Activated B cell treated with CpG ODN at 0.5 μM for 24 hours (primary cell): ENCODE data around the gene GOLGA6A. TPM values are rescaled to one million over a fixed set of nuclear protein-coding genes. Genes with fewer than 3 reads are reported as not detected.
"Not testable (repeated sequence)": the region's sequence is repeated elsewhere in the genome, so short reads cannot be mapped to it uniquely, and the experiment has no call there.

Experiments
- ATAC-seq: fragments of 200-7000 bp; cut with Tn5 transposase; one replicate; pipeline ENCODE4 v1.10.0; 2021; ENCODE audit warnings: low read depth, mild to moderate bottlenecking, moderate library complexity
- CTCF ChIA-PET: fragments of 350-600 bp; sonication (Branson Sonifier 250); formaldehyde crosslinking; loops from one replicate; lab custom pipeline; 2021; ENCODE audit warnings: antibody characterized with exemption; lab: Charles Lee
- POLR2A ChIA-PET: fragments of 350-600 bp; sonication (Branson Sonifier 250); formaldehyde crosslinking; loops from one replicate; lab custom pipeline; 2021; ENCODE audit warnings: antibody characterized with exemption; lab: Charles Lee
- DNase-seq: peaks from one replicate; pipeline ENCODE4 v3.0.0; 2022
- H3K27ac Mint-ChIP-seq: one replicate; pipeline ENCODE4 v1.8.0; 2020; ENCODE audit warnings: mixed read lengths
- H3K27me3 Mint-ChIP-seq: one replicate; pipeline ENCODE4 v1.8.0; 2021; ENCODE audit warnings: mixed read lengths
- H3K36me3 Mint-ChIP-seq: one replicate; pipeline ENCODE4 v1.8.0; 2021; ENCODE audit warnings: low read depth, mixed read lengths
- H3K4me1 Mint-ChIP-seq: one replicate; pipeline ENCODE4 v1.8.0; 2021; ENCODE audit warnings: mixed read lengths
- H3K4me3 Mint-ChIP-seq: one replicate; pipeline ENCODE4 v1.8.0; 2020; ENCODE audit warnings: mild to moderate bottlenecking, mixed read lengths
- H3K9me3 Mint-ChIP-seq: one replicate; pipeline ENCODE4 v1.8.0; 2020; ENCODE audit warnings: mixed read lengths
- intact Hi-C: fragments of 100-400 bp; cut with micrococcal nuclease; formaldehyde crosslinking; loops from one replicate; pipeline ENCODE4 v1.15.1; 2024
- total RNA-seq: library from RNA; stranded (reverse); gene quantifications from 2 replicates; pipeline ENCODE4 v1.2.3, GENCODE V29; 2022
- TF ChIP-seq, protein P1 (sequence below): fragments of 200-600 bp; IDR thresholded peaks from one replicate; pipeline ENCODE4 v1.8.0; 2022; ENCODE audit warnings: antibody characterized with exemption, mild to moderate bottlenecking

Gene GOLGA6A
- total RNA-seq, 1 donor from 2014 or later = not detected

DNA sequence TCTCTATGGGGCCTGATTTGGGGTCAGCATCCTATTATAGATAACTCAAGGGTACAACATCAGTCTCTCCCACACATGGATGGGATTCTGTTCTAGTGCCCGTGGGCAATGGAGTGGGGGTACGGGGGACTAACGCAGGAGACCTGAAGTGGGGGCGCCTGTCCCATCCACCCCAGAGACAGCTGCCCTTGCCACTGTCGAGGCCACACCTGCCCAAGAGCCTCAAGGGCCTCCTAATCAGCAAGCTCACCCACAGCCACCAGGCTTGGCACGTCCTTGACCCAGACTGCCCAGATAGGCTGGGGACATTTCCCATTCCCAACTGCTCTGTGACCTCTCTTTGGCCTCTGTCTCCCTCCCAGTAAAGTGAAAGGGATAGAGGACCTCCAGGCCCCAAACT, 39.5 kb upstream of the GOLGA6A start:
- no peak for DNase-seq
- H3K4me1 Mint-ChIP-seq = peaks cover 50% of the 10 kb centered on the region
- no peak for ATAC-seq
- H3K9me3 Mint-ChIP-seq = peaks cover 9% of the 10 kb centered on the region
- intact Hi-C loops = no loop called here
- H3K27me3 Mint-ChIP-seq = peaks cover under 1% of the 10 kb centered on the region
- no peak overlapping the region for H3K27ac Mint-ChIP-seq
- H3K4me3 Mint-ChIP-seq = no peak overlapping the region
- no peaks in the 10 kb centered on the region for H3K36me3 Mint-ChIP-seq
- CTCF ChIA-PET = interaction anchor here (1.0 to 1.1 kb wide), 3 partner anchors 12 to 200 kb away, joined by 3 to 4 read pairs (median 3); no protein-coding TSS in a partner anchor
- POLR2A ChIA-PET = no interaction called here
- TF ChIP-seq, protein P1, sequence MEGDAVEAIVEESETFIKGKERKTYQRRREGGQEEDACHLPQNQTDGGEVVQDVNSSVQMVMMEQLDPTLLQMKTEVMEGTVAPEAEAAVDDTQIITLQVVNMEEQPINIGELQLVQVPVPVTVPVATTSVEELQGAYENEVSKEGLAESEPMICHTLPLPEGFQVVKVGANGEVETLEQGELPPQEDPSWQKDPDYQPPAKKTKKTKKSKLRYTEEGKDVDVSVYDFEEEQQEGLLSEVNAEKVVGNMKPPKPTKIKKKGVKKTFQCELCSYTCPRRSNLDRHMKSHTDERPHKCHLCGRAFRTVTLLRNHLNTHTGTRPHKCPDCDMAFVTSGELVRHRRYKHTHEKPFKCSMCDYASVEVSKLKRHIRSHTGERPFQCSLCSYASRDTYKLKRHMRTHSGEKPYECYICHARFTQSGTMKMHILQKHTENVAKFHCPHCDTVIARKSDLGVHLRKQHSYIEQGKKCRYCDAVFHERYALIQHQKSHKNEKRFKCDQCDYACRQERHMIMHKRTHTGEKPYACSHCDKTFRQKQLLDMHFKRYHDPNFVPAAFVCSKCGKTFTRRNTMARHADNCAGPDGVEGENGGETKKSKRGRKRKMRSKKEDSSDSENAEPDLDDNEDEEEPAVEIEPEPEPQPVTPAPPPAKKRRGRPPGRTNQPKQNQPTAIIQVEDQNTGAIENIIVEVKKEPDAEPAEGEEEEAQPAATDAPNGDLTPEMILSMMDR = no peak

GRCh38 chr15:74121039-74121438, 38.7 kb upstream of the GOLGA6A start:
- intact Hi-C loops = no loop called here
- ChIA-PET CTCF (no interaction called here), POLR2A (interaction anchor here (0.6 kb wide), 1 partner anchor 154 kb away, joined by 4 read pairs; no protein-coding TSS in a partner anchor)
- H3K36me3 Mint-ChIP-seq = no peaks in the 10 kb centered on the region
- peaks cover 50% of the 10 kb centered on the region for H3K4me1 Mint-ChIP-seq
- DNase-seq (no peak), ATAC-seq (no peak)
- H3K27me3 Mint-ChIP-seq = no peaks in the 10 kb centered on the region
- peak overlapping the region; percentile 41 for H3K27ac Mint-ChIP-seq
- TF ChIP-seq, protein P1 = no peak
- peak overlapping the region; percentile 5 for H3K4me3 Mint-ChIP-seq
- H3K9me3 Mint-ChIP-seq = peaks cover 9% of the 10 kb centered on the region

DNA sequence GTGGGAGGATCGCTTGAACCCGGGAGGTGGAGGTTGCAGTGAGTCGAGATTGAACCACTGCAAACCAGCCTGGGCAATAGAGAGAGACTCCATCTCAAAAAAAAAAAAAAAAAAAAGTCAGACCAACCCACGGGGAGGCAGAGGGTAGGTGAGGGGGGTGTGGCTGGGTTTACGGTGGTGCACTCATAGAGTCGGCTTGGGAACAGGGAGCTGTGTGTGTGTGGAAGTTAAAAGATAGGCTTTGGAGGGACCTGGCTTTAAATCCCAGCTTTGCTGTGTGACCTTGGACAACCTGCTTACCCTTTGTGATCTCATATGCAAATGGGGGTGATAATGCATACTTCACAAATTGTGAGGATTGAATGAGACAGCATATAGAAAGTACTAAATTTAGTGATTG, 38.1 kb upstream of the GOLGA6A start:
- ChIA-PET CTCF (no interaction called here), POLR2A (no interaction called here)
- Mint-ChIP-seq H3K4me3 (no peak overlapping the region), H3K4me1 (peaks cover 49% of the 10 kb centered on the region), H3K27ac (no peak overlapping the region), H3K27me3 (no peaks in the 10 kb centered on the region), H3K36me3 (no peaks in the 10 kb centered on the region), H3K9me3 (peaks cover 9% of the 10 kb centered on the region)
- intact Hi-C loops = no loop called here
- no peak for ATAC-seq
- TF ChIP-seq, protein P1 = no peak
- no peak for DNase-seq

GRCh38 chr15:74109713-74110112, 27.4 kb upstream of the GOLGA6A start:
- Mint-ChIP-seq H3K36me3 (no peaks in the 10 kb centered on the region), H3K4me1 (no peaks in the 10 kb centered on the region), H3K27ac (no peak overlapping the region), H3K27me3 (peaks cover 8% of the 10 kb centered on the region), H3K9me3 (no peaks in the 10 kb centered on the region), H3K4me3 (no peak overlapping the region)
- intact Hi-C loops = no loop called here
- CTCF ChIA-PET = no interaction called here
- ATAC-seq = no peak
- TF ChIP-seq, protein P1 = no peak
- DNase-seq = no peak
- POLR2A ChIA-PET = no interaction called here

GRCh38 chr15:74108611-74109010, 26.3 kb upstream of the GOLGA6A start:
- H3K4me1 Mint-ChIP-seq, H3K36me3 Mint-ChIP-seq, ATAC-seq, POLR2A ChIA-PET, H3K27me3 Mint-ChIP-seq, CTCF ChIA-PET, H3K27ac Mint-ChIP-seq, intact Hi-C loops, H3K9me3 Mint-ChIP-seq, DNase-seq, H3K4me3 Mint-ChIP-seq: not testable (repeated sequence)

DNA sequence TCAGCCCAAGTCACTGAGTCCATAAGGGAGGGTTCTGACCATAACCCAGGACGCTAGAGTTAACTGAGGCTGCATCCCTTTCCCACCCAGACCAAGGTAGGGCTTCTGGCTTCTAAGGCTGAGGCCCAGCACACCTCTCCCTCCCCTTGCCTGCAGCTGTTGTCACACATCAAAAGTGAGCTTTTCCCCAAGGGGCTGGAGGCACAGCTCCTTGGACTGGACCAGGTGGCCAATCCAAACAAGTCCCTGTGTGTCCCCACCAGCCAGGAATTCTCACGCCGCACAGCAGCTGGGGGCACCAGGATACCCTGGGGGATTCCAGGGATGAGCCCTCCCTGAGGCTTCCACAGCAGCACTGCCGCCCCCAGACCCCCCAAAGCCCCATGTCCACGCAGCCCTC, 25.8 kb upstream of the GOLGA6A start:
- TF ChIP-seq, protein P1 = no peak
- no peak overlapping the region for H3K4me3 Mint-ChIP-seq
- ChIA-PET POLR2A (no interaction called here), CTCF (no interaction called here)
- no peak overlapping the region for H3K27ac Mint-ChIP-seq
- peaks cover 8% of the 10 kb centered on the region for H3K27me3 Mint-ChIP-seq
- ATAC-seq (no peak), DNase-seq (no peak)
- no peaks in the 10 kb centered on the region for H3K36me3 Mint-ChIP-seq
- intact Hi-C loops = no loop called here
- no peaks in the 10 kb centered on the region for H3K4me1 Mint-ChIP-seq
- no peaks in the 10 kb centered on the region for H3K9me3 Mint-ChIP-seq

GRCh38 chr15:74099963-74100733, 17.8 kb upstream of the GOLGA6A start:
- H3K27ac Mint-ChIP-seq = peak overlapping the region; percentile 83
- intact Hi-C loops, H3K27me3 Mint-ChIP-seq, H3K9me3 Mint-ChIP-seq, POLR2A ChIA-PET, H3K4me1 Mint-ChIP-seq, H3K36me3 Mint-ChIP-seq, CTCF ChIA-PET: not testable (repeated sequence)
- peak; percentile 77 for DNase-seq
- peak; percentile 90 for ATAC-seq
- peak overlapping the region; percentile 93 for H3K4me3 Mint-ChIP-seq
